GM23338 (cell line): ENCODE results near the gene LONRF2.

Source experiments
- CREB1 ChIP-seq: fragments of 250-450 bp; sonication (Bioruptor Pico); IDR thresholded peaks from 2 replicates; pipeline ENCODE4 v1.5.0; 2020; ENCODE audit warnings: low read depth, mild to moderate bottlenecking, moderate library complexity
- EZH2 ChIP-seq: fragments of 200-600 bp; sonication (generic); IDR thresholded peaks from one replicate; pipeline ENCODE4 v1.8.0; 2017; ENCODE audit warnings: antibody characterized with exemption, mild to moderate bottlenecking, low read depth; ENCODE audit not compliant: unreplicated experiment
- EZH2phosphoT487 ChIP-seq: fragments of 200-600 bp; sonication (generic); IDR thresholded peaks from one replicate; pipeline ENCODE4 v1.8.1; 2018; ENCODE audit warnings: antibody characterized with exemption; ENCODE audit not compliant: unreplicated experiment
- JUNB ChIP-seq: IDR thresholded peaks from one replicate; pipeline ENCODE4 v1.6.1; 2016; ENCODE audit warnings: antibody characterized with exemption; ENCODE audit not compliant: unreplicated experiment
- NANOG ChIP-seq: IDR thresholded peaks from 2 replicates; pipeline ENCODE4 v1.6.1; 2016; ENCODE audit warnings: antibody characterized with exemption, borderline replicate concordance
- POLR2AphosphoS5 ChIP-seq: IDR thresholded peaks from 2 replicates; pipeline ENCODE4 v1.6.1; 2016; ENCODE audit warnings: antibody characterized with exemption, low read depth
- STAT1 ChIP-seq: IDR thresholded peaks from one replicate; pipeline ENCODE4 v1.6.1; 2016; ENCODE audit warnings: antibody characterized with exemption; ENCODE audit not compliant: unreplicated experiment
- ZNF114 ChIP-seq: fragments of 250-450 bp; sonication (Bioruptor Pico); IDR thresholded peaks from 2 replicates; pipeline ENCODE4 v1.5.0; 2020; ENCODE audit warnings: mild to moderate bottlenecking, moderate library complexity
- ZNF331 ChIP-seq: fragments of 250-450 bp; sonication (Bioruptor Pico); IDR thresholded peaks from 2 replicates; pipeline ENCODE4 v1.5.0; 2020; ENCODE audit warnings: low read depth, mild to moderate bottlenecking, moderate library complexity
- TF ChIP-seq, protein P1 (sequence below), 2 experiments: fragments of 200-600 bp in 1 of 2; sonication (generic) in 1 of 2; conservative IDR thresholded peaks; 2 replicates each; pipeline versions ENCODE4 v1.5.1 to v1.6.1; 2016 to 2017; ENCODE audit warnings: antibody characterized with exemption in 2 of 2, low read depth in 2 of 2, mild to moderate bottlenecking in 2 of 2, moderate library complexity in 1 of 2
- TF ChIP-seq, protein P2 (sequence below): IDR thresholded peaks from 2 replicates; pipeline ENCODE4 v1.6.1; 2016; ENCODE audit warnings: antibody characterized with exemption
- TF ChIP-seq, protein P3 (sequence below): IDR thresholded peaks from one replicate; pipeline ENCODE4 v1.6.1; 2018; ENCODE audit warnings: antibody characterized with exemption; ENCODE audit not compliant: unreplicated experiment

DNA sequence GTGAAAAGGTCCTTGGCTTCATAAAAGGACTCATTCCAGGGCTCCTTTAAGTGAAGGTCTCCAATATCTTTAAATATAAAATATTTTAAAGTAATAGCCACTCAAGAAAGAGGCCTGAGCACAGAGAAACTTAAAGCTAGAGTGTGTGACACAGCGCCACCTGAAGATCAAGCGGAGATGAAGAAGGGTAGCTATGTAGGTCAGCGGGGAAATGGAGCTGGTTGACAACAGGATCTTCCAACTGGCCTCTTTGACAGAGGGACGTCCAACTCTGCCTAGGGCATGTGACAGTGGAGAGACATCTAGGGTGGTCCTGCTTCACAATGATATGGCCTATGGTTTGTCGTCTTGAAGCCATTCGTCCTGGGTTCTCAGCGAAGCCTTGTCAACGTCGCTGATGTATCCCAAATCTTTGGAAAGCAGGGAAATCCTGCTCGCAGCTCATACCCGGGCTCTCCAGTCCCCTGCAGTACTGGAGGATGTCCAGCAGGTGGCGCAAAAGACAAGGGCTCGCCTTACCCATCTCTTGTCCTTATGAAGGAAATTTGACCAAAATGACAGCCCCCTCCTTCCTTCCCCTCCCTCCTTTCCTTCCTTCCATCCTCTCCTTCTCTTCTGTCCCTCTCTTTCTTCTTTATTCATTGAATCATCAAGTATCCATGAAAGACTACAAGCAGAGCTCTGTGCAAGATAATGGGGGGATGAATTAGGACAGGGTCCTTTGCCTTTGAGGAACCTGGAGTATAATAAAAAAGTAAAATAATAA is 59.6 kb downstream of the LONRF2 start:
- TF ChIP-seq, protein P1, sequence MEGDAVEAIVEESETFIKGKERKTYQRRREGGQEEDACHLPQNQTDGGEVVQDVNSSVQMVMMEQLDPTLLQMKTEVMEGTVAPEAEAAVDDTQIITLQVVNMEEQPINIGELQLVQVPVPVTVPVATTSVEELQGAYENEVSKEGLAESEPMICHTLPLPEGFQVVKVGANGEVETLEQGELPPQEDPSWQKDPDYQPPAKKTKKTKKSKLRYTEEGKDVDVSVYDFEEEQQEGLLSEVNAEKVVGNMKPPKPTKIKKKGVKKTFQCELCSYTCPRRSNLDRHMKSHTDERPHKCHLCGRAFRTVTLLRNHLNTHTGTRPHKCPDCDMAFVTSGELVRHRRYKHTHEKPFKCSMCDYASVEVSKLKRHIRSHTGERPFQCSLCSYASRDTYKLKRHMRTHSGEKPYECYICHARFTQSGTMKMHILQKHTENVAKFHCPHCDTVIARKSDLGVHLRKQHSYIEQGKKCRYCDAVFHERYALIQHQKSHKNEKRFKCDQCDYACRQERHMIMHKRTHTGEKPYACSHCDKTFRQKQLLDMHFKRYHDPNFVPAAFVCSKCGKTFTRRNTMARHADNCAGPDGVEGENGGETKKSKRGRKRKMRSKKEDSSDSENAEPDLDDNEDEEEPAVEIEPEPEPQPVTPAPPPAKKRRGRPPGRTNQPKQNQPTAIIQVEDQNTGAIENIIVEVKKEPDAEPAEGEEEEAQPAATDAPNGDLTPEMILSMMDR (conservative IDR thresholded peaks at IDR 0.05; ENCODE audit: low read depth in 2 of 2) = peak; percentile 93
- TF ChIP-seq POLR2AphosphoS5 (no peak), CREB1 (CRISPR knock-in tag) (no peak), EZH2 (no peak), JUNB (no peak), EZH2phosphoT487 (no peak), ZNF331 (no peak), NANOG (no peak), ZNF114 (no peak), STAT1 (no peak)
- TF ChIP-seq, protein P2, sequence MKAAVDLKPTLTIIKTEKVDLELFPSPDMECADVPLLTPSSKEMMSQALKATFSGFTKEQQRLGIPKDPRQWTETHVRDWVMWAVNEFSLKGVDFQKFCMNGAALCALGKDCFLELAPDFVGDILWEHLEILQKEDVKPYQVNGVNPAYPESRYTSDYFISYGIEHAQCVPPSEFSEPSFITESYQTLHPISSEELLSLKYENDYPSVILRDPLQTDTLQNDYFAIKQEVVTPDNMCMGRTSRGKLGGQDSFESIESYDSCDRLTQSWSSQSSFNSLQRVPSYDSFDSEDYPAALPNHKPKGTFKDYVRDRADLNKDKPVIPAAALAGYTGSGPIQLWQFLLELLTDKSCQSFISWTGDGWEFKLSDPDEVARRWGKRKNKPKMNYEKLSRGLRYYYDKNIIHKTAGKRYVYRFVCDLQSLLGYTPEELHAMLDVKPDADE = no peak
- TF ChIP-seq, protein P3, sequence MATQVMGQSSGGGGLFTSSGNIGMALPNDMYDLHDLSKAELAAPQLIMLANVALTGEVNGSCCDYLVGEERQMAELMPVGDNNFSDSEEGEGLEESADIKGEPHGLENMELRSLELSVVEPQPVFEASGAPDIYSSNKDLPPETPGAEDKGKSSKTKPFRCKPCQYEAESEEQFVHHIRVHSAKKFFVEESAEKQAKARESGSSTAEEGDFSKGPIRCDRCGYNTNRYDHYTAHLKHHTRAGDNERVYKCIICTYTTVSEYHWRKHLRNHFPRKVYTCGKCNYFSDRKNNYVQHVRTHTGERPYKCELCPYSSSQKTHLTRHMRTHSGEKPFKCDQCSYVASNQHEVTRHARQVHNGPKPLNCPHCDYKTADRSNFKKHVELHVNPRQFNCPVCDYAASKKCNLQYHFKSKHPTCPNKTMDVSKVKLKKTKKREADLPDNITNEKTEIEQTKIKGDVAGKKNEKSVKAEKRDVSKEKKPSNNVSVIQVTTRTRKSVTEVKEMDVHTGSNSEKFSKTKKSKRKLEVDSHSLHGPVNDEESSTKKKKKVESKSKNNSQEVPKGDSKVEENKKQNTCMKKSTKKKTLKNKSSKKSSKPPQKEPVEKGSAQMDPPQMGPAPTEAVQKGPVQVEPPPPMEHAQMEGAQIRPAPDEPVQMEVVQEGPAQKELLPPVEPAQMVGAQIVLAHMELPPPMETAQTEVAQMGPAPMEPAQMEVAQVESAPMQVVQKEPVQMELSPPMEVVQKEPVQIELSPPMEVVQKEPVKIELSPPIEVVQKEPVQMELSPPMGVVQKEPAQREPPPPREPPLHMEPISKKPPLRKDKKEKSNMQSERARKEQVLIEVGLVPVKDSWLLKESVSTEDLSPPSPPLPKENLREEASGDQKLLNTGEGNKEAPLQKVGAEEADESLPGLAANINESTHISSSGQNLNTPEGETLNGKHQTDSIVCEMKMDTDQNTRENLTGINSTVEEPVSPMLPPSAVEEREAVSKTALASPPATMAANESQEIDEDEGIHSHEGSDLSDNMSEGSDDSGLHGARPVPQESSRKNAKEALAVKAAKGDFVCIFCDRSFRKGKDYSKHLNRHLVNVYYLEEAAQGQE = no peak
